ENCODE data around the gene JUNB. TPM values are rescaled to one million over a fixed set of nuclear protein-coding genes. Genes with fewer than 3 reads are reported as not detected.

Gene JUNB
- total and polyA plus RNA-seq, 10 of the 15 experiments (the other 5 are each of a cell fraction or from before 2014, with no cell fraction given): 0.55 to 144 (median 68.3) TPM

GRCh38 chr19:12793290-12794195, 2.3 kb downstream of the JUNB start (continued):
- TF ChIP-seq REST (IDR thresholded peaks at IDR 0.05; ENCODE audit: low read depth, low read length) (no peak), CHD2 (IDR thresholded peaks at IDR 0.05; ENCODE audit: borderline replicate concordance, low read depth, low read length) (peak; percentile 90), ATF7 (IDR thresholded peaks at IDR 0.05; ENCODE audit: low read depth) (peak; percentile 25; the same call in 1 of the 2 replicates), NFYB (IDR thresholded peaks at IDR 0.05; ENCODE audit: insufficient read depth, low read depth, low read length) (no peak), CUX1 (IDR thresholded peaks at IDR 0.05; ENCODE audit: insufficient replicate concordance, low read depth, low read length) (no peak), IRF4 (IDR thresholded peaks at IDR 0.05; ENCODE audit: low read depth, low read length) (no peak), SUPT20H (IDR thresholded peaks at IDR 0.05; ENCODE audit: borderline replicate concordance, control insufficient read depth, low read depth, low read length) (no peak)
- TF ChIP-seq, protein P1, sequence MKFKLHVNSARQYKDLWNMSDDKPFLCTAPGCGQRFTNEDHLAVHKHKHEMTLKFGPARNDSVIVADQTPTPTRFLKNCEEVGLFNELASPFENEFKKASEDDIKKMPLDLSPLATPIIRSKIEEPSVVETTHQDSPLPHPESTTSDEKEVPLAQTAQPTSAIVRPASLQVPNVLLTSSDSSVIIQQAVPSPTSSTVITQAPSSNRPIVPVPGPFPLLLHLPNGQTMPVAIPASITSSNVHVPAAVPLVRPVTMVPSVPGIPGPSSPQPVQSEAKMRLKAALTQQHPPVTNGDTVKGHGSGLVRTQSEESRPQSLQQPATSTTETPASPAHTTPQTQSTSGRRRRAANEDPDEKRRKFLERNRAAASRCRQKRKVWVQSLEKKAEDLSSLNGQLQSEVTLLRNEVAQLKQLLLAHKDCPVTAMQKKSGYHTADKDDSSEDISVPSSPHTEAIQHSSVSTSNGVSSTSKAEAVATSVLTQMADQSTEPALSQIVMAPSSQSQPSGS (IDR thresholded peaks at IDR 0.05; ENCODE audit: low read length): no peak
- TF ChIP-seq, protein P2, sequence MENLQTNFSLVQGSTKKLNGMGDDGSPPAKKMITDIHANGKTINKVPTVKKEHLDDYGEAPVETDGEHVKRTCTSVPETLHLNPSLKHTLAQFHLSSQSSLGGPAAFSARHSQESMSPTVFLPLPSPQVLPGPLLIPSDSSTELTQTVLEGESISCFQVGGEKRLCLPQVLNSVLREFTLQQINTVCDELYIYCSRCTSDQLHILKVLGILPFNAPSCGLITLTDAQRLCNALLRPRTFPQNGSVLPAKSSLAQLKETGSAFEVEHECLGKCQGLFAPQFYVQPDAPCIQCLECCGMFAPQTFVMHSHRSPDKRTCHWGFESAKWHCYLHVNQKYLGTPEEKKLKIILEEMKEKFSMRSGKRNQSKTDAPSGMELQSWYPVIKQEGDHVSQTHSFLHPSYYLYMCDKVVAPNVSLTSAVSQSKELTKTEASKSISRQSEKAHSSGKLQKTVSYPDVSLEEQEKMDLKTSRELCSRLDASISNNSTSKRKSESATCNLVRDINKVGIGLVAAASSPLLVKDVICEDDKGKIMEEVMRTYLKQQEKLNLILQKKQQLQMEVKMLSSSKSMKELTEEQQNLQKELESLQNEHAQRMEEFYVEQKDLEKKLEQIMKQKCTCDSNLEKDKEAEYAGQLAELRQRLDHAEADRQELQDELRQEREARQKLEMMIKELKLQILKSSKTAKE (IDR thresholded peaks at IDR 0.05; ENCODE audit: low read depth, poor library complexity, severe bottlenecking): no peak
- TF ChIP-seq, protein P3, sequence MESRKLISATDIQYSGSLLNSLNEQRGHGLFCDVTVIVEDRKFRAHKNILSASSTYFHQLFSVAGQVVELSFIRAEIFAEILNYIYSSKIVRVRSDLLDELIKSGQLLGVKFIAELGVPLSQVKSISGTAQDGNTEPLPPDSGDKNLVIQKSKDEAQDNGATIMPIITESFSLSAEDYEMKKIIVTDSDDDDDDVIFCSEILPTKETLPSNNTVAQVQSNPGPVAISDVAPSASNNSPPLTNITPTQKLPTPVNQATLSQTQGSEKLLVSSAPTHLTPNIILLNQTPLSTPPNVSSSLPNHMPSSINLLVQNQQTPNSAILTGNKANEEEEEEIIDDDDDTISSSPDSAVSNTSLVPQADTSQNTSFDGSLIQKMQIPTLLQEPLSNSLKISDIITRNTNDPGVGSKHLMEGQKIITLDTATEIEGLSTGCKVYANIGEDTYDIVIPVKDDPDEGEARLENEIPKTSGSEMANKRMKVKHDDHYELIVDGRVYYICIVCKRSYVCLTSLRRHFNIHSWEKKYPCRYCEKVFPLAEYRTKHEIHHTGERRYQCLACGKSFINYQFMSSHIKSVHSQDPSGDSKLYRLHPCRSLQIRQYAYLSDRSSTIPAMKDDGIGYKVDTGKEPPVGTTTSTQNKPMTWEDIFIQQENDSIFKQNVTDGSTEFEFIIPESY (IDR thresholded peaks at IDR 0.05): 0 out of 2 replicates have a peak, but pooled peaks have one; percentile 68

Data from GM12878 (cell line).